Peyer's patch (tissue), 4 donors: Measurements from ENCODE around the gene IRF2BP2.

Experiments used
- POLR2A ChIP-seq, 2 donors: fragments of 450-650 bp; IDR thresholded peaks; one replicate each; pipeline ENCODE4 v1.5.1; 2017; ENCODE audit warnings: antibody characterized with exemption in 2 of 2, mild to moderate bottlenecking in 2 of 2, moderate library complexity in 2 of 2
- TF ChIP-seq, protein P1 (sequence below), 6 experiments: fragments of 450-650 bp in 4 of 6; fragments of 200-600 bp in 2 of 6; sonication (generic) in 1 of 6; IDR thresholded peaks; one replicate each; pipeline ENCODE4 v1.5.1; 2017 to 2019; ENCODE audit warnings: antibody characterized with exemption in 6 of 6, mild to moderate bottlenecking in 3 of 6, moderate library complexity in 1 of 6

- TF ChIP-seq, protein P1, sequence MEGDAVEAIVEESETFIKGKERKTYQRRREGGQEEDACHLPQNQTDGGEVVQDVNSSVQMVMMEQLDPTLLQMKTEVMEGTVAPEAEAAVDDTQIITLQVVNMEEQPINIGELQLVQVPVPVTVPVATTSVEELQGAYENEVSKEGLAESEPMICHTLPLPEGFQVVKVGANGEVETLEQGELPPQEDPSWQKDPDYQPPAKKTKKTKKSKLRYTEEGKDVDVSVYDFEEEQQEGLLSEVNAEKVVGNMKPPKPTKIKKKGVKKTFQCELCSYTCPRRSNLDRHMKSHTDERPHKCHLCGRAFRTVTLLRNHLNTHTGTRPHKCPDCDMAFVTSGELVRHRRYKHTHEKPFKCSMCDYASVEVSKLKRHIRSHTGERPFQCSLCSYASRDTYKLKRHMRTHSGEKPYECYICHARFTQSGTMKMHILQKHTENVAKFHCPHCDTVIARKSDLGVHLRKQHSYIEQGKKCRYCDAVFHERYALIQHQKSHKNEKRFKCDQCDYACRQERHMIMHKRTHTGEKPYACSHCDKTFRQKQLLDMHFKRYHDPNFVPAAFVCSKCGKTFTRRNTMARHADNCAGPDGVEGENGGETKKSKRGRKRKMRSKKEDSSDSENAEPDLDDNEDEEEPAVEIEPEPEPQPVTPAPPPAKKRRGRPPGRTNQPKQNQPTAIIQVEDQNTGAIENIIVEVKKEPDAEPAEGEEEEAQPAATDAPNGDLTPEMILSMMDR (IDR thresholded peaks at IDR 0.05): no peak
- TF ChIP-seq POLR2A (IDR thresholded peaks at IDR 0.05): no peak
Measured at GRCh38 chr1:234609691-234610042, 311 bp downstream of the IRF2BP2 start.
